ENCODE results near the gene TLR1. TPM values are rescaled to one million over a fixed set of nuclear protein-coding genes. Genes with fewer than 3 reads are reported as not detected.
A peak's percentile ranks its signal among the peaks of the same experiment; 100 is the strongest.
"Not testable (repeated sequence)": the region's sequence is repeated elsewhere in the genome, so short reads cannot be mapped to it uniquely, and the experiment has no call there.

The TLR1 gene
- polyA plus RNA-seq, 1 donor, result 3.1 TPM

DNA sequence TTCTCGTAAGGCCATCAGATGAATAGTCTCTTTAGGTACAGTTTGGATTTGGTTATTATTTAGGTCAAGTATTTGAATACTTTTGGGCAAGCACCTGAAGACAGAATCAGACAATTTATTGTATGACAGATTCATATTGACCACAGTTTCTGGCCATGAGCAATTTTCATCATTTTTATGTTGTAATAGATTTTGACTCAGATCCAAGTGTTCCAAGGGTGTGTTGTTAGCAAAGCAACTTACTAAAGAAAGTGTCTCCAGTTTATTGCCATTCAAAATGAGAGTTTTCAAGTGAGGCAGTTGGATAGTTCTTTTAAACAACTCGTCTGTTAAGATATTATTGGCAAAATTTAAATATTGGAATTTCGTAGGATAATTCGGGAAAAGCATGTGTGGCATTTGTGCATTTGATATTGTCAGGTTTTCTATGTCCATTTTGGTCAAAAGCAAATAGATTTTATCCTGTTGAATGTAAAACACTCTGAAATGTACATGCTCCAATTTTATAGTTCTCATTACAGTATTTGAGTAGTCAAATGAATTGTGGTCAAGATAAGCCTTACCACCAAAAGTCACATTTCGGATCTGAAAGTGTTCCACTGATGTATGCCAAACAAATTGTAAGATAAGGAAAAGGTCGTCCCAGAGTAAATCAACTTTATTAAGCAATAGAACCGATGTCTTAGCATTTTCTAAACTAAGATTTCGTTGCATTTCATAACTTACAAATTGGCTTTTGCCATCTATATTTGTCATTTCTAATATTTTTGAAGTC, 30.2 kb downstream of the TLR1 start:
- DNase-seq, result no peak

DNA sequence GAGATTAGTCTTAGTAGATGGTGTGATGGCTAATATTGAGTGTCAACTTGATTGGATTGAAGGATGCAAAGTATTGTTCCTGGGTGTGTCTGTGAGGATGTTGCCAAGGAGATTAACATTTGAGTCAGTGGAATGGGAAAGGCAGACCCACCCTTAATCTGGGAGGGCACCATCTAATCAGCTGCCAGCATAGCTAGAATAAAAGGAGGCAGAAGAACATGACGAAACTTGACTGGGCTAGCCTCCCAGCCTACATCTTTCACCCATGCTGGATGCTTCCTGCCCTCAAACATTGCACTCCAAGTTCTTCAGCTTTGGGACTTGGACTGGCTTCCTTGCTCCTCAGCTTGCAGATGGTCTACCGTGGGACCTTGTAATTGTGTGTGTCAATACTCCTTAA, 34.3 kb downstream of the TLR1 start:
- DNase-seq, result not testable (repeated sequence)

DNA sequence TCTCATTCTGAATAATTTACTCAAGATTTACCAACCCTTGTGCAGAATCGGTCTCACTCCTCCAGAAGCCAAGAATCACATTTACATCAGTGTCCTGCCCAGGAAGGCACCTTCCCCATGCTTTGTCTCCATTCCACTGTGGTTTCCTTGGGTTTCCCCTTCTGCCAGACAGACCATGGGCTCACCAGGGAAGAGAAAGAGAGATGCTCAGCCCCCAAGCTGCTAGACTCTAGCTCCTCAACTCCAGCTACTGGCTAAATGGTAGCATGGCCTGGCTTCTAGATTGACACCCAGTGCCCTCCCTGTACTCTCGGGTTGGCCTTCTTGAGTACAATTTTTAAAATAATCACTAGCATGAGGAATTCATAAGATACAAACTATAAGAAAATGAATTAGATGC, 34.7 kb downstream of the TLR1 start:
- DNase-seq, result no peak

- DNase-seq, result no peak
Observed at GRCh38 chr4:38769441-38769840, 35.1 kb downstream of the TLR1 start.

DNA sequence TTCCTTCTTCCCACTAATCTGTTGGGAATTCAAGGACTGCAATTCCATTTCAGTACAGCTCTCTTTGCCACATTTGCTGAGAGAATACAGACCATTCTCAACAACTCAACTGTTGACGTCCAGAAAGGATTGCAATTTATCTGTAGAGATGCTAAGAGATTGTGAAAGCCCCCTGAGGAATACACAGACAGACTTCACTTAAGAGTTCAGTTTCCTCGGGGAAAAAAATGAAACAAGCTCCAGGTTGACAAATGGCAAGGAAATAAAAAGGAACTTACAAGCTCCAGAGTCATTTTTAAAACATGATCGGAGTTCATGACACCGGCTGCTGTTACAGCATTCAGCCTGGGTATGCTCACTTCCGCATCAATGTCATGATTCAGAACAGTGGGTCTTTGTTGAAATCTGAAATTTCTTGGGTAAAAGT, 35.6 kb downstream of the TLR1 start:
- no peak for DNase-seq

- DNase-seq, result not testable (repeated sequence)
Observed at GRCh38 chr4:38766940-38767339, 37.7 kb downstream of the TLR1 start.

DNA sequence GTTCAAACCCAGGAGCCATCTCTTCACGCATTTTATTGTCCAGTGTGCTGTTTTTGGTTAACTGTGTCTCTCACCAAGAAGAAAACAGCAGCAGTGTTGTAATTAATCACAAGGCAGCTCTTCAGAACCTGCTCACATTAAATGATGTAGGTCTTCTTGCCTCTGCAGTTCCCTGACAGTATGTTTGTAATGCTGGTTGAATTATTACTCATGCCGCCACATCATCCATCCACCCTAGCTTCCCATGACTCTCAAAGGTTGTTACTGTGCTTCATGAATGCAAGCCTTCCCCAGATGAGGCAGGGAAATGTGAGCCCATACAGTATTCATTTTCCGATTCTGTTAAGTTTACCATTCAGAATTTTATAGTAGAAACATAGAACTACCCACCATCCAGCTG, 39.2 kb downstream of the TLR1 start:
- DNase-seq, result no peak

- DNase-seq, result no peak
Observed at GRCh38 chr4:38764277-38764676, 40.3 kb downstream of the TLR1 start.

DNA sequence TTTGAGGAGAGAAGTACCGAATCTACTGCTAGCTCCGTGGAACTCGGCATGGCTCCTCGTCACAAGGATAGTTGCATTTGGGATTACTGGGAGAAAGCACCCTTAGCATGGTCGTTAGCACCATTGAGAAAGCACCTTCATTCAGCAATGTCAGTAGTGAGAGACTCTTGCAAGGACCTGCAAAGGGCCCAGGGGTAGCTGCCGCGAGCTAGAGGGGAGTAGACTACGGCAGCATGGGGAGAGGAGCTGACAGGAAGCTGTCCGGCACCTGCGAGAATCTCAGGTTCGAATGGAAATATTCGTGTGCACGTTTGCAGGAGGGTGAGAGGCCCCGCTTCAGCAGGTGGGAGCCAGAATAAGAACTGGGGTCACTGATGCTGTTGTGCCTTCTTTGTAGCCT, 42.0 kb downstream of the TLR1 start:
- DNase-seq, result no peak

DNA sequence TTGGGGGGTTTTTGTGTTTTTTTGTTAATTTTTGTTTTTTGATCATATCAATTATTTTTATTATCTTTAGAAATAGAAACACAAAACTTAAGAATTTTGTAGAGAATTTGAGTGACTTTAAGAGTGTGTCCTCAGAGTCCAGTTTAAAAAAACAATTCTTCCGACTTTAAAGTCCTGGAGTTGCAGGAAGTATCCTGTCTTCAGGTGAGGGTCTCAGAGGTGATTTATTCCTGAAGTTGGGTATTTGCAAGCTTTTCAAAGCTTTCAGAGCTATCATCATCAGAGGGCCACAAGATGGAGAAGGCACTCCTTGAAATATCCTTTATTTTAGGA, 44.8 kb downstream of the TLR1 start:
- no peak for DNase-seq

- DNase-seq, result peak; percentile 64
Observed at GRCh38 chr4:38759113-38759789, 45.3 kb downstream of the TLR1 start.

DNA sequence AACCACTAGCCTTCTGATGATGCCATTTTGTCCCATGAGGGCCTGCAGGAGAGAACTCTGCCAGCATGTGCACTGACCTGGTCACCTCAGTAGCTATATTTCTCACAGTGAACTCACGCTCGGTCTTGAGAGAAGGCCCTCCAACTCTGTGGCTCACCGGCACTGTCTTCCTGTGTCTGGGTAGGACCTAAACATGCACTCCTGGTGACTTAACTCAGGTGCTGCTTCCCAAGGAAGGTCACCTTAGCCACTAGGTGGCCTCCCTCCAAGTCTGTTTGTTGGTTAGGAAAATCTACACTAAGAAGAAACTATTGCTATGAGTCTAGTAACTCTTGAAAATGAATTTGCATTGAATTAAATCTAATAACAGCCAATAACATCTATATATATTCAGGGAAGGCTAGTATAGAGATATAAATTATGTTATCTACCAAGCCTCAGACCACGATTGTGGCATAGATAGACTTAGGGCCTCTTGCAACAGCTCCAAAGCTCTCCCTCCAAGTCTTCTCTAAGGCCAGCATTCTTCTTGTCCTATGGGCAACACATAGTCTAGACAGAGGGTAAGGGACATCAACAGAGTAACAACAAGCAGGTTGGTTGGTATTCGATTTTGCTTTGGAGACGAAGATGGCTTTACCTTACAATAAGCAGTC, 46.5 kb downstream of the TLR1 start:
- DNase-seq, result no peak

- DNase-seq, result peak; percentile 85
Observed at GRCh38 chr4:38752941-38753806, 51.4 kb downstream of the TLR1 start.

GRCh38 chr4:38752372-38752940, 52.1 kb downstream of the TLR1 start:
- no peak for DNase-seq

DNA sequence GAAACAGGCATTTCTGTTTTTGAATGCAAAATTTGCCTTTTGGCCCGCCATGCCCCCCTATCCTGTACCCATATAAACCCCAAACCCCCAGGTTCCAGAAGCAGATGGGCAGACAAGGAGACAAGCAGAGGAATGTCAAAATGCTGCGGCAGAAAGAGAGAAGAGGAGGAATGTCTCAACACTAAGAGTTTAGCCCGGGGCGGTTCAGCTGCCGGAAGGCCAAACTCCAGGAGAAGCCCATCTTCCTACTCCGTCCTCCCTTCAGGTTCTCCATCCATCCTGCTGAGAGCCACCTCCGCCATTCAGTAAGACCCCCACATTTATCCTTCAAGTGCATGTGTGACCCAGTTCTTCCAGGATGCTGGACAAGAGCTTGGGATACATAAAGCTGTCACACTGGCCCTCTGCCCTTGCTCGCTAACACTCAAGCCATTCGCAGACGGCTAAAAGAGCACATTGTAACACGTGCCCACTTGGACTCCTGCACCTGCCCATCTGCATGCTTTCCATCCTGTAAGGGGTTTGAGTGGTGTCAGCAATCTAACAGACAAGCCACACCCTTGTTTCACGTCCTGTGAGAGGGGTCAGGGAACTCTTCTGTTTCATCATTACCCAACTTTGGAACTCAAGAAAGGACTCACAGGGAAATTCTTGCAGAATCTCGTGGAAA, 53.1 kb downstream of the TLR1 start:
- no peak for DNase-seq

- no peak for DNase-seq
Observed at GRCh38 chr4:38749336-38749735, 55.3 kb downstream of the TLR1 start.

- no peak for DNase-seq
Observed at GRCh38 chr4:38747629-38748028, 57.0 kb downstream of the TLR1 start.

All from hindlimb muscle (tissue), 1 donor.